WTC11 (cell line): ENCODE measurements around the gene TRMT44. TPM values are rescaled to one million over a fixed set of nuclear protein-coding genes. Genes with fewer than 3 reads are reported as not detected.

Experiments used
- ATAC-seq: fragments of 200-7000 bp; cut with Tn5 transposase; 2 replicates; pipeline ENCODE4 v1.10.0; 2021; ENCODE audit warnings: mild to moderate bottlenecking, moderate library complexity
- CTCF ChIA-PET: fragments of 300-600 bp; sonication (Branson Sonifier 250); formaldehyde crosslinking; loops from one replicate; lab custom pipeline; 2021; ENCODE audit warnings: antibody characterized with exemption; lab: Charles Lee
- POLR2A ChIA-PET: fragments of 350-600 bp; sonication (Branson Sonifier 250); formaldehyde crosslinking; loops from one replicate; lab custom pipeline; 2021; ENCODE audit warnings: antibody characterized with exemption; lab: Charles Lee
- DNase-seq: peaks from one replicate; pipeline ENCODE4 v3.0.0; 2021; ENCODE audit warnings: low spot score
- H3K27ac Mint-ChIP-seq: 2 replicates; pipeline ENCODE4 v1.8.0; 2021; ENCODE audit warnings: mixed read lengths
- H3K27me3 Mint-ChIP-seq: 2 replicates; pipeline ENCODE4 v1.8.0; 2021; ENCODE audit warnings: low read depth, mild to moderate bottlenecking, moderate library complexity, mixed read lengths
- H3K36me3 Mint-ChIP-seq: 2 replicates; pipeline ENCODE4 v1.8.0; 2021; ENCODE audit warnings: mixed read lengths
- H3K4me1 Mint-ChIP-seq: 2 replicates; pipeline ENCODE4 v1.8.0; 2022; ENCODE audit warnings: mixed read lengths
- H3K4me3 Mint-ChIP-seq: 2 replicates; pipeline ENCODE4 v1.8.0; 2021; ENCODE audit warnings: mild to moderate bottlenecking, moderate library complexity, mixed read lengths
- H3K9me3 Mint-ChIP-seq: 2 replicates; pipeline ENCODE4 v1.8.0; 2021; ENCODE audit warnings: mixed read lengths
- GTF2I ChIP-seq: fragments of 250-450 bp; sonication (Bioruptor Pico); conservative IDR thresholded peaks from 2 replicates; pipeline ENCODE4 v1.4.0; 2021; ENCODE audit warnings: mild to moderate bottlenecking
- HMGA2 ChIP-seq: fragments of 250-450 bp; sonication (Bioruptor Pico); IDR thresholded peaks from 2 replicates; pipeline ENCODE4 v1.4.0; 2021; ENCODE audit warnings: mild to moderate bottlenecking, moderate library complexity
- JUN ChIP-seq: sonication (generic); formaldehyde crosslinking; IDR thresholded peaks from 2 replicates; pipeline ENCODE4 v1.8.0; 2023; ENCODE audit warnings: mild to moderate bottlenecking, missing genetic modification reagents
- KAT7 ChIP-seq: sonication (generic); formaldehyde crosslinking; IDR thresholded peaks from 2 replicates; pipeline ENCODE4 v1.8.1; 2023; ENCODE audit warnings: missing genetic modification reagents, mild to moderate bottlenecking, borderline replicate concordance
- MXD4 ChIP-seq: fragments of 250-450 bp; sonication (Bioruptor Pico); IDR thresholded peaks from 2 replicates; pipeline ENCODE4 v1.8.0; 2021; ENCODE audit warnings: mild to moderate bottlenecking, moderate library complexity, borderline replicate concordance
- MYBL2 ChIP-seq: sonication (generic); formaldehyde crosslinking; IDR thresholded peaks from 2 replicates; pipeline ENCODE4 v1.8.1; 2023; ENCODE audit warnings: mild to moderate bottlenecking, moderate library complexity, missing genetic modification reagents
- NR2C2 ChIP-seq: sonication (generic); formaldehyde crosslinking; IDR thresholded peaks from 2 replicates; pipeline ENCODE4 v1.8.0; 2022; ENCODE audit warnings: mild to moderate bottlenecking, missing genetic modification reagents
- RELA ChIP-seq: sonication (generic); formaldehyde crosslinking; IDR thresholded peaks from 2 replicates; pipeline ENCODE4 v1.8.1; 2022; ENCODE audit warnings: missing genetic modification reagents, mild to moderate bottlenecking, borderline replicate concordance
- ZNF121 ChIP-seq: sonication (generic); formaldehyde crosslinking; IDR thresholded peaks from 2 replicates; pipeline ENCODE4 v1.8.0; 2023; ENCODE audit warnings: missing genetic modification reagents
- ZNF396 ChIP-seq: fragments of 250-450 bp; sonication (Bioruptor Pico); IDR thresholded peaks from 2 replicates; pipeline ENCODE4 v1.8.0; 2021; ENCODE audit warnings: mild to moderate bottlenecking, moderate library complexity, borderline replicate concordance
- ZNF423 ChIP-seq: fragments of 250-450 bp; sonication (Bioruptor Pico); IDR thresholded peaks from 2 replicates; pipeline ENCODE4 v2.1.2; 2022; ENCODE audit warnings: mild to moderate bottlenecking, moderate library complexity
- total RNA-seq: library from RNA; stranded (reverse); gene quantifications from 3 replicates; pipeline ENCODE4 v1.2.3, GENCODE V29; 2021
- TF ChIP-seq, protein P1 (sequence below): sonication (generic); formaldehyde crosslinking; IDR thresholded peaks from 2 replicates; pipeline ENCODE4 v1.8.1; 2022; ENCODE audit warnings: low read depth, missing genetic modification reagents, borderline replicate concordance
- TF ChIP-seq, protein P2 (sequence below): sonication (generic); formaldehyde crosslinking; IDR thresholded peaks from 2 replicates; pipeline ENCODE4 v1.8.1; 2022; ENCODE audit warnings: mild to moderate bottlenecking, moderate library complexity, missing genetic modification reagents
- TF ChIP-seq, protein P3 (sequence below): sonication (generic); formaldehyde crosslinking; IDR thresholded peaks from 2 replicates; pipeline ENCODE4 v1.8.0; 2023; ENCODE audit warnings: missing genetic modification reagents, mild to moderate bottlenecking, borderline replicate concordance
- TF ChIP-seq, protein P4 (sequence below): sonication (generic); formaldehyde crosslinking; IDR thresholded peaks from 2 replicates; pipeline ENCODE4 v1.8.1; 2023; ENCODE audit warnings: mild to moderate bottlenecking, missing genetic modification reagents, moderate library complexity
- TF ChIP-seq, protein P5 (sequence below): sonication (generic); formaldehyde crosslinking; IDR thresholded peaks from 2 replicates; pipeline ENCODE4 v1.8.0; 2022; ENCODE audit warnings: mild to moderate bottlenecking, missing genetic modification reagents
- TF ChIP-seq, protein P6 (sequence below): sonication (generic); formaldehyde crosslinking; IDR thresholded peaks from 2 replicates; pipeline ENCODE4 v1.8.0; 2022; ENCODE audit warnings: mild to moderate bottlenecking, missing genetic modification reagents

TRMT44 gene
- total RNA-seq, 1 experiment from 2014 or later = 28.4 TPM

DNA sequence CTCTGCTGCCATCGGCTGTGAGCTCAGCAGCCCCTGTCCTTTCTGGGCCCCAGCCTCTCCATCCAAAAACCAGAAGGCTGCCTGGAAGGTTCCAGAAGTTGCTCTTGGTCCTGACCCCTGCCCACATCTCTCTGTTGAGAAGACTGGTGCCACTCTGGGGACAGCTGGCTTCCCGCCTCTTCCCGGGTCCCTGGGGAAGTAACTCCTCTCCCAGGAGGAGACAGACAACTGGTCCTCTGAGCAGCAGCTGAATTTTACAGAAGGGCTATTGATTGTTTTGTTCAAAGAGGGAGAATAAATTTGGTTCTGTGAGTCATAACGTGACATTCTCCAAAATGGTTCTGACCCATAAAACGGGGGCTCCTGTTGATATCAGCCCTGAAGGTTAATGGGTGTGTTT lies 61.2 kb downstream of the TRMT44 start (continued):
- TF ChIP-seq, protein P1, sequence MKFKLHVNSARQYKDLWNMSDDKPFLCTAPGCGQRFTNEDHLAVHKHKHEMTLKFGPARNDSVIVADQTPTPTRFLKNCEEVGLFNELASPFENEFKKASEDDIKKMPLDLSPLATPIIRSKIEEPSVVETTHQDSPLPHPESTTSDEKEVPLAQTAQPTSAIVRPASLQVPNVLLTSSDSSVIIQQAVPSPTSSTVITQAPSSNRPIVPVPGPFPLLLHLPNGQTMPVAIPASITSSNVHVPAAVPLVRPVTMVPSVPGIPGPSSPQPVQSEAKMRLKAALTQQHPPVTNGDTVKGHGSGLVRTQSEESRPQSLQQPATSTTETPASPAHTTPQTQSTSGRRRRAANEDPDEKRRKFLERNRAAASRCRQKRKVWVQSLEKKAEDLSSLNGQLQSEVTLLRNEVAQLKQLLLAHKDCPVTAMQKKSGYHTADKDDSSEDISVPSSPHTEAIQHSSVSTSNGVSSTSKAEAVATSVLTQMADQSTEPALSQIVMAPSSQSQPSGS (CRISPR knock-in tag) = no peak
- TF ChIP-seq ZNF423 = no peak
- TF ChIP-seq, all 79 proteins: peak for 0

DNA sequence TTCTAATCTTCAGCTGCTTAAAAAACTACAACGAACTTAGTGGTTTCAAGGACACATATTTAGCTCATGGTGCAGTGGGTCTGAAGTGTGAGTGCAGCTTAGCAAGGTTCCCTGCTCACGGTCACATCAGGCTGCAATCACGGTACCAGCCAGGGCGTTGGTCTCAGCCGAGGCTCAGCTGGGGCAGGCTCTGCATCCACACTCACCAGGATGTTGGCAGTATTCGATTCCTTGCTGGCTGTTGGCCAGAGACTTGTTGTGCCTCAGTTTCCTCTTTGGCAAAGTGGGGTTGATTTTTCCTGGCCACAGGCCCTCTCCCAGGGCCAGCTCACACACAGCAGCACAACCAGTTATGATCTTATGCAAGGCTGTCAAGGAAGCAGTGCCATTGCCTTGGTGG lies 61.8 kb downstream of the TRMT44 start:
- peaks cover 5% of the 10 kb centered on the region; the same call in 1 of the 2 replicates for H3K27me3 Mint-ChIP-seq
- H3K4me1 Mint-ChIP-seq = peaks cover 21% of the 10 kb centered on the region
- ChIA-PET CTCF (interaction anchor here (2.1 kb wide), 1 partner anchor 105 kb away, joined by 8 read pairs; no protein-coding TSS in a partner anchor), POLR2A (no interaction called here)
- peaks cover 19% of the 10 kb centered on the region for H3K36me3 Mint-ChIP-seq
- no peak overlapping the region for H3K4me3 Mint-ChIP-seq
- H3K9me3 Mint-ChIP-seq = peaks cover 29% of the 10 kb centered on the region
- no peak overlapping the region for H3K27ac Mint-ChIP-seq
- DNase-seq = no peak
- TF ChIP-seq ZNF121 (CRISPR knock-in tag) (no peak), JUN (no peak), MYBL2 (CRISPR knock-in tag) (no peak), MXD4 (no peak), GTF2I (CRISPR knock-in tag) (no peak)
- TF ChIP-seq, protein P2, sequence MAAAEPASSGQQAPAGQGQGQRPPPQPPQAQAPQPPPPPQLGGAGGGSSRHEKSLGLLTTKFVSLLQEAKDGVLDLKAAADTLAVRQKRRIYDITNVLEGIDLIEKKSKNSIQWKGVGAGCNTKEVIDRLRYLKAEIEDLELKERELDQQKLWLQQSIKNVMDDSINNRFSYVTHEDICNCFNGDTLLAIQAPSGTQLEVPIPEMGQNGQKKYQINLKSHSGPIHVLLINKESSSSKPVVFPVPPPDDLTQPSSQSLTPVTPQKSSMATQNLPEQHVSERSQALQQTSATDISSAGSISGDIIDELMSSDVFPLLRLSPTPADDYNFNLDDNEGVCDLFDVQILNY = no peak
- TF ChIP-seq, protein P3, sequence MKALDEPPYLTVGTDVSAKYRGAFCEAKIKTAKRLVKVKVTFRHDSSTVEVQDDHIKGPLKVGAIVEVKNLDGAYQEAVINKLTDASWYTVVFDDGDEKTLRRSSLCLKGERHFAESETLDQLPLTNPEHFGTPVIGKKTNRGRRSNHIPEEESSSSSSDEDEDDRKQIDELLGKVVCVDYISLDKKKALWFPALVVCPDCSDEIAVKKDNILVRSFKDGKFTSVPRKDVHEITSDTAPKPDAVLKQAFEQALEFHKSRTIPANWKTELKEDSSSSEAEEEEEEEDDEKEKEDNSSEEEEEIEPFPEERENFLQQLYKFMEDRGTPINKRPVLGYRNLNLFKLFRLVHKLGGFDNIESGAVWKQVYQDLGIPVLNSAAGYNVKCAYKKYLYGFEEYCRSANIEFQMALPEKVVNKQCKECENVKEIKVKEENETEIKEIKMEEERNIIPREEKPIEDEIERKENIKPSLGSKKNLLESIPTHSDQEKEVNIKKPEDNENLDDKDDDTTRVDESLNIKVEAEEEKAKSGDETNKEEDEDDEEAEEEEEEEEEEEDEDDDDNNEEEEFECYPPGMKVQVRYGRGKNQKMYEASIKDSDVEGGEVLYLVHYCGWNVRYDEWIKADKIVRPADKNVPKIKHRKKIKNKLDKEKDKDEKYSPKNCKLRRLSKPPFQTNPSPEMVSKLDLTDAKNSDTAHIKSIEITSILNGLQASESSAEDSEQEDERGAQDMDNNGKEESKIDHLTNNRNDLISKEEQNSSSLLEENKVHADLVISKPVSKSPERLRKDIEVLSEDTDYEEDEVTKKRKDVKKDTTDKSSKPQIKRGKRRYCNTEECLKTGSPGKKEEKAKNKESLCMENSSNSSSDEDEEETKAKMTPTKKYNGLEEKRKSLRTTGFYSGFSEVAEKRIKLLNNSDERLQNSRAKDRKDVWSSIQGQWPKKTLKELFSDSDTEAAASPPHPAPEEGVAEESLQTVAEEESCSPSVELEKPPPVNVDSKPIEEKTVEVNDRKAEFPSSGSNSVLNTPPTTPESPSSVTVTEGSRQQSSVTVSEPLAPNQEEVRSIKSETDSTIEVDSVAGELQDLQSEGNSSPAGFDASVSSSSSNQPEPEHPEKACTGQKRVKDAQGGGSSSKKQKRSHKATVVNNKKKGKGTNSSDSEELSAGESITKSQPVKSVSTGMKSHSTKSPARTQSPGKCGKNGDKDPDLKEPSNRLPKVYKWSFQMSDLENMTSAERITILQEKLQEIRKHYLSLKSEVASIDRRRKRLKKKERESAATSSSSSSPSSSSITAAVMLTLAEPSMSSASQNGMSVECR (CRISPR knock-in tag) = no peak
- no peak for ATAC-seq

DNA sequence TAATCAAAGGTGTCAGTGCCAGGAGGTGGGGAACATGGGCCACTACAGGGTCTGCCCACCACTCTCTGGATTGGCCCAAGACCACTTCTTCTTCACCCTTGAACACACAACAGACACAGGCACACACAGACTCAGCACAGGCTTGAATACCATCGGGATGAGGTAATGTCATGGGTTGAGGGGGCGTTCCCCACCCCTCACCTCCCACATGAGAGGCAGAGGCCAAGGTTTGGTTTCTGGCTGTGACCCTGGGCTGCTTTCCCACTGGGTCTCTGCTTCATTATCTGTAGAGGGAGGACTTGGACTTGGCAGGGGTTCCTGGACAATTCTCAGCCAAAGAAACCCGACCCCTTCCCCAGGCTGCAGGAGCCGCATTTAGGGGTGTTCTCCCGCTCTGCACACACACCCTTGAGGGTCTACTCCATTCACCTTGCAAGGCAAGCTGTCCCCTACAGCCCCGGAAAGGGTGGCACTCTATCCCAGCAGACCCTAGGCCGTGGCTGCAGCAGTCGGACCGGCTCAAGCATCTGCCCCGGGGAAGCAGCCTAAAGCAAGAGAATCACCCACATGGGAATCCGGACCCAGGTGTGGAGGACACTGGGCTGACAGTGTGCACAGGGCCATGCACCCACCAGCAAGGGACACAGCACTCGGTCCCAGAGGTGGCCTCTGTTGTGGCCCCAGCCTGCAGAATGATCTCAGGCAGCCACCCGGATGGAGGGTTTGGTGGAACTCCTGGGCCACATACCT lies 62.4 kb downstream of the TRMT44 start:
- H3K4me3 Mint-ChIP-seq = no peak overlapping the region
- no peak for DNase-seq
- peaks cover 23% of the 10 kb centered on the region for H3K9me3 Mint-ChIP-seq
- H3K27ac Mint-ChIP-seq = no peak overlapping the region
- peaks cover 13% of the 10 kb centered on the region for H3K36me3 Mint-ChIP-seq
- POLR2A ChIA-PET = no interaction called here
- no peak for ATAC-seq
- CTCF ChIA-PET = interaction anchor here (1.8 to 3.9 kb wide), 3 partner anchors 44 to 104 kb away, joined by 8 to 18 read pairs (median 10); no protein-coding TSS in a partner anchor
- H3K27me3 Mint-ChIP-seq = peaks cover 2% of the 10 kb centered on the region; the same call in 1 of the 2 replicates
- peaks cover 24% of the 10 kb centered on the region for H3K4me1 Mint-ChIP-seq
- TF ChIP-seq HMGA2 = no peak
- TF ChIP-seq, protein P4, sequence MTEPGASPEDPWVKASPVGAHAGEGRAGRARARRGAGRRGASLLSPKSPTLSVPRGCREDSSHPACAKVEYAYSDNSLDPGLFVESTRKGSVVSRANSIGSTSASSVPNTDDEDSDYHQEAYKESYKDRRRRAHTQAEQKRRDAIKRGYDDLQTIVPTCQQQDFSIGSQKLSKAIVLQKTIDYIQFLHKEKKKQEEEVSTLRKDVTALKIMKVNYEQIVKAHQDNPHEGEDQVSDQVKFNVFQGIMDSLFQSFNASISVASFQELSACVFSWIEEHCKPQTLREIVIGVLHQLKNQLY (CRISPR knock-in tag) = no peak
- TF ChIP-seq ZNF121 (CRISPR knock-in tag) = no peak
- TF ChIP-seq ZNF423 = no peak
- TF ChIP-seq NR2C2 = no peak
- no peak for TF ChIP-seq KAT7
- TF ChIP-seq, protein P5, sequence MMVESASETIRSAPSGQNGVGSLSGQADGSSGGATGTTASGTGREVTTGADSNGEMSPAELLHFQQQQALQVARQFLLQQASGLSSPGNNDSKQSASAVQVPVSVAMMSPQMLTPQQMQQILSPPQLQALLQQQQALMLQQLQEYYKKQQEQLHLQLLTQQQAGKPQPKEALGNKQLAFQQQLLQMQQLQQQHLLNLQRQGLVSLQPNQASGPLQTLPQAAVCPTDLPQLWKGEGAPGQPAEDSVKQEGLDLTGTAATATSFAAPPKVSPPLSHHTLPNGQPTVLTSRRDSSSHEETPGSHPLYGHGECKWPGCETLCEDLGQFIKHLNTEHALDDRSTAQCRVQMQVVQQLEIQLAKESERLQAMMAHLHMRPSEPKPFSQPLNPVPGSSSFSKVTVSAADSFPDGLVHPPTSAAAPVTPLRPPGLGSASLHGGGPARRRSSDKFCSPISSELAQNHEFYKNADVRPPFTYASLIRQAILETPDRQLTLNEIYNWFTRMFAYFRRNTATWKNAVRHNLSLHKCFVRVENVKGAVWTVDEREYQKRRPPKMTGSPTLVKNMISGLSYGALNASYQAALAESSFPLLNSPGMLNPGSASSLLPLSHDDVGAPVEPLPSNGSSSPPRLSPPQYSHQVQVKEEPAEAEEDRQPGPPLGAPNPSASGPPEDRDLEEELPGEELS (CRISPR knock-in tag) = no peak
- TF ChIP-seq RELA = no peak
- TF ChIP-seq, protein P6, sequence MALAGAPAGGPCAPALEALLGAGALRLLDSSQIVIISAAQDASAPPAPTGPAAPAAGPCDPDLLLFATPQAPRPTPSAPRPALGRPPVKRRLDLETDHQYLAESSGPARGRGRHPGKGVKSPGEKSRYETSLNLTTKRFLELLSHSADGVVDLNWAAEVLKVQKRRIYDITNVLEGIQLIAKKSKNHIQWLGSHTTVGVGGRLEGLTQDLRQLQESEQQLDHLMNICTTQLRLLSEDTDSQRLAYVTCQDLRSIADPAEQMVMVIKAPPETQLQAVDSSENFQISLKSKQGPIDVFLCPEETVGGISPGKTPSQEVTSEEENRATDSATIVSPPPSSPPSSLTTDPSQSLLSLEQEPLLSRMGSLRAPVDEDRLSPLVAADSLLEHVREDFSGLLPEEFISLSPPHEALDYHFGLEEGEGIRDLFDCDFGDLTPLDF = no peak
- no peak for TF ChIP-seq ZNF396 (CRISPR knock-in tag)
